Measurements from ENCODE around the gene NUDT3.

The NUDT3 gene

GRCh38 chr6:34342247-34342646 lies 50.2 kb downstream of the NUDT3 start:
- H3K27ac ChIP-seq, result peak overlapping the region; percentile 59
- no peaks in the 10 kb centered on the region for H3K27me3 ChIP-seq
- TF ChIP-seq CTCF (IDR thresholded peaks at IDR 0.05), result no peak
- no peaks in the 10 kb centered on the region for H3K36me3 ChIP-seq
- H3K9me3 ChIP-seq, result no peaks in the 10 kb centered on the region
- H3K4me1 ChIP-seq (ENCODE audit: control insufficient read depth in 1 of 2, insufficient read depth in 1 of 2, low read depth in 1 of 2, low read length in 1 of 2), result peaks cover 32 to 61% of the 10 kb centered on the region in 2 experiments
- H3K4me3 ChIP-seq (ENCODE audit: low read depth in 1 of 2, low read length in 1 of 2), result no peak overlapping the region

- no peaks in the 10 kb centered on the region for H3K36me3 ChIP-seq
- H3K4me1 ChIP-seq (ENCODE audit: control insufficient read depth in 1 of 2, insufficient read depth in 1 of 2, low read depth in 1 of 2, low read length in 1 of 2), result peaks cover 39 to 62% of the 10 kb centered on the region in 2 experiments
- no peaks in the 10 kb centered on the region for H3K27me3 ChIP-seq
- no peak overlapping the region for H3K4me3 ChIP-seq (ENCODE audit: low read depth in 1 of 2, low read length in 1 of 2)
- no peak for TF ChIP-seq CTCF (IDR thresholded peaks at IDR 0.05)
- H3K9me3 ChIP-seq, result no peaks in the 10 kb centered on the region
- H3K27ac ChIP-seq, result peak overlapping the region; percentile 43
These were observed 50.9 kb downstream of the NUDT3 start for GRCh38 chr6:34341481-34341971.

GRCh38 chr6:34340906-34341480 lies 51.5 kb downstream of the NUDT3 start:
- H3K27me3 ChIP-seq, result no peaks in the 10 kb centered on the region
- H3K9me3 ChIP-seq, result no peaks in the 10 kb centered on the region
- H3K4me3 ChIP-seq (ENCODE audit: low read depth in 1 of 2, low read length in 1 of 2), result no peak overlapping the region
- peaks cover 42 to 67% of the 10 kb centered on the region in 2 experiments for H3K4me1 ChIP-seq (ENCODE audit: control insufficient read depth in 1 of 2, insufficient read depth in 1 of 2, low read depth in 1 of 2, low read length in 1 of 2)
- no peak for TF ChIP-seq CTCF (IDR thresholded peaks at IDR 0.05)
- no peaks in the 10 kb centered on the region for H3K36me3 ChIP-seq
- H3K27ac ChIP-seq, result peak overlapping the region; percentile 43

- Histone ChIP-seq H3K27ac (peak overlapping the region; percentile 43), H3K4me1 (ENCODE audit: control insufficient read depth in 1 of 2, insufficient read depth in 1 of 2, low read depth in 1 of 2, low read length in 1 of 2) (peaks cover 42 to 69% of the 10 kb centered on the region in 2 experiments), H3K4me3 (ENCODE audit: low read depth in 1 of 2, low read length in 1 of 2) (no peak overlapping the region), H3K36me3 (no peaks in the 10 kb centered on the region), H3K27me3 (no peaks in the 10 kb centered on the region), H3K9me3 (no peaks in the 10 kb centered on the region)
- no peak for TF ChIP-seq CTCF (IDR thresholded peaks at IDR 0.05)
These were observed 52.1 kb downstream of the NUDT3 start for GRCh38 chr6:34340394-34340793.

GRCh38 chr6:34339971-34340370 lies 52.5 kb downstream of the NUDT3 start:
- Histone ChIP-seq H3K9me3 (no peaks in the 10 kb centered on the region), H3K27ac (peak overlapping the region; percentile 43), H3K27me3 (no peaks in the 10 kb centered on the region), H3K4me1 (ENCODE audit: control insufficient read depth in 1 of 2, insufficient read depth in 1 of 2, low read depth in 1 of 2, low read length in 1 of 2) (peaks cover 41 to 67% of the 10 kb centered on the region in 2 experiments), H3K36me3 (no peaks in the 10 kb centered on the region), H3K4me3 (ENCODE audit: low read depth in 1 of 2, low read length in 1 of 2) (no peak overlapping the region)
- TF ChIP-seq CTCF (IDR thresholded peaks at IDR 0.05), result no peak
